GM23338 (cell line): ENCODE results near the gene PAX5. TPM values are rescaled to one million over a fixed set of nuclear protein-coding genes. Genes with fewer than 3 reads are reported as not detected.

ENCODE experiments used
- ATAC-seq: fragments of 200-7000 bp; cut with Tn5 transposase; 3 replicates; pipeline ENCODE4 v1.9.1; 2020
- DNase-seq: peaks from one replicate; pipeline ENCODE4 v3.0.0-alpha.2; 2015; ENCODE audit warnings: low spot score
- H2AFZ ChIP-seq: fragments of 200-600 bp; sonication (generic); 2 replicates; pipeline ENCODE4 v1.8.0; 2016; ENCODE audit warnings: antibody characterized with exemption, mild to moderate bottlenecking, moderate library complexity
- H3F3A ChIP-seq: fragments of 200-600 bp; sonication (generic); replicated peaks from 2 replicates; pipeline ENCODE4 v1.8.0; 2017; ENCODE audit warnings: antibody characterized with exemption, mixed run types, low read depth
- H3K27ac ChIP-seq: fragments of 200-600 bp; sonication (generic); 2 replicates; pipeline ENCODE4 v1.6.1; 2016; ENCODE audit warnings: low read depth
- H3K27me3 ChIP-seq: fragments of 200-600 bp; sonication (generic); 2 replicates; pipeline ENCODE4 v1.8.0; 2016; ENCODE audit warnings: mild to moderate bottlenecking, mixed run types, moderate library complexity; ENCODE audit not compliant: insufficient read depth
- H3K36me3 ChIP-seq: fragments of 200-600 bp; sonication (generic); 2 replicates; pipeline ENCODE4 v1.8.0; 2016; ENCODE audit warnings: mild to moderate bottlenecking; ENCODE audit not compliant: insufficient read depth
- H3K4me1 ChIP-seq: fragments of 200-600 bp; sonication (generic); 2 replicates; pipeline ENCODE4 v1.8.0; 2016; ENCODE audit warnings: mild to moderate bottlenecking, moderate library complexity; ENCODE audit not compliant: insufficient read depth
- H3K4me2 ChIP-seq: fragments of 200-600 bp; sonication (generic); 2 replicates; pipeline ENCODE4 v1.7.1; 2017; ENCODE audit warnings: mixed run types
- H3K4me3 ChIP-seq: fragments of 200-600 bp; sonication (generic); 2 replicates; pipeline ENCODE4 v1.6.1; 2016; ENCODE audit warnings: mixed run types
- H3K79me2 ChIP-seq: fragments of 200-600 bp; sonication (generic); replicated peaks from 2 replicates; pipeline ENCODE4 v1.8.0; 2017; ENCODE audit warnings: mild to moderate bottlenecking; ENCODE audit not compliant: insufficient read depth
- H3K9me2 ChIP-seq: fragments of 200-600 bp; sonication (generic); 2 replicates; pipeline ENCODE4 v1.8.0; 2017; ENCODE audit not compliant: insufficient read depth
- H4K20me1 ChIP-seq: fragments of 200-600 bp; sonication (generic); replicated peaks from 2 replicates; pipeline ENCODE4 v1.8.0; 2017; ENCODE audit warnings: mild to moderate bottlenecking; ENCODE audit not compliant: insufficient read depth
- H3K27ac Mint-ChIP-seq: 2 replicates; pipeline ENCODE4 v1.8.0; 2020; ENCODE audit warnings: inconsistent platforms, mild to moderate bottlenecking, moderate library complexity, mixed read lengths
- H3K27me3 Mint-ChIP-seq: 3 replicates; pipeline ENCODE4 v1.8.0; 2022; ENCODE audit warnings: low read depth, mild to moderate bottlenecking, moderate library complexity, mixed read lengths, inconsistent platforms; ENCODE audit not compliant: insufficient read depth, poor library complexity
- H3K36me3 Mint-ChIP-seq: 3 replicates; pipeline ENCODE4 v1.8.0; 2021; ENCODE audit warnings: low read depth, mild to moderate bottlenecking, inconsistent platforms, moderate library complexity, mixed read lengths
- H3K4me1 Mint-ChIP-seq: 3 replicates; pipeline ENCODE4 v1.8.0; 2020; ENCODE audit warnings: mild to moderate bottlenecking, inconsistent platforms, mixed read lengths
- H3K4me3 Mint-ChIP-seq: 3 replicates; pipeline ENCODE4 v1.8.0; 2021; ENCODE audit warnings: moderate library complexity, mild to moderate bottlenecking, inconsistent platforms, mixed read lengths
- H3K9me3 Mint-ChIP-seq: 3 replicates; pipeline ENCODE4 v1.8.0; 2020; ENCODE audit warnings: moderate library complexity, mild to moderate bottlenecking, inconsistent platforms, mixed read lengths
- CREB1 ChIP-seq: fragments of 250-450 bp; sonication (Bioruptor Pico); IDR thresholded peaks from 2 replicates; pipeline ENCODE4 v1.5.0; 2020; ENCODE audit warnings: low read depth, mild to moderate bottlenecking, moderate library complexity
- EZH2 ChIP-seq: fragments of 200-600 bp; sonication (generic); IDR thresholded peaks from one replicate; pipeline ENCODE4 v1.8.0; 2017; ENCODE audit warnings: antibody characterized with exemption, mild to moderate bottlenecking, low read depth; ENCODE audit not compliant: unreplicated experiment
- JUNB ChIP-seq: IDR thresholded peaks from one replicate; pipeline ENCODE4 v1.6.1; 2016; ENCODE audit warnings: antibody characterized with exemption; ENCODE audit not compliant: unreplicated experiment
- polyA plus RNA-seq: library from polyadenylated mRNA; unstranded; fragments of >200 nt; fragmentation: Nextera tagmentation; extraction: Ambion mirVana; gene quantifications from 2 replicates; pipeline ENCODE4 v1.2.1, GENCODE V29; 2016
- total RNA-seq: library from RNA; depleted of rRNA; stranded (reverse); fragments of >200 nt; shearing (Covaris generic); gene quantifications from 2 replicates; pipeline ENCODE4 v1.2.3, GENCODE V29; 2014
- TF ChIP-seq, protein P1 (sequence below): fragments of 250-450 bp; sonication (Bioruptor Pico); IDR thresholded peaks from 2 replicates; pipeline ENCODE4 v1.5.0; 2020; ENCODE audit warnings: mild to moderate bottlenecking, moderate library complexity
- TF ChIP-seq, protein P2 (sequence below): IDR thresholded peaks from one replicate; pipeline ENCODE4 v1.6.1; 2018; ENCODE audit warnings: antibody characterized with exemption; ENCODE audit not compliant: unreplicated experiment

PAX5 gene
- total and polyA plus RNA-seq, 2 experiments from 2014 or later, result 0.17 to 0.60 TPM

DNA sequence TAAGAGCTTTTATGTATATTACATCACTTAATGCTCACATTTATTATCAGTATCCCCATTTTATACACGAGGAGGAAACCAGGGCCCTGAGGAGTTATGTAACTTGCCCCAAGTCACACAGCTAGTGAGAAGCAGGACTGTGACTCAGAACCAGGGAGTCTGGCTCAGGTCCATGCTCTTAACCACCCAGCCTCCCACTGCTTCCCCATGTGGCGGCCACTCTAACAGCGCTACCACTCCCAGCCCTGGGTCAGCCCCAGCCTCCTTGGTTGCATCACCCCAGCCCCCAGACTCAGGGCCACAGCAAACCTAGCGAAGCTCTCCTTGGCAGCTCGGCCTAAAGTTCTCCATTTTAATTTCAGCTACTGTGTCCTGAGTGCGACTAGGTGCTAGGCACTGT lies 159.1 kb downstream of the PAX5 start:
- Mint-ChIP-seq H3K27me3 (peaks cover 15% of the 10 kb centered on the region), H3K27ac (no peak overlapping the region), H3K4me1 (no peaks in the 10 kb centered on the region), H3K9me3 (peaks cover 9% of the 10 kb centered on the region; the same call in 2 of the 3 replicates), H3K36me3 (no peaks in the 10 kb centered on the region), H3K4me3 (no peak overlapping the region)
- Histone ChIP-seq H3K4me2 (no peak overlapping the region), H3F3A (no peaks in the 10 kb centered on the region), H3K9me2 (no peaks in the 10 kb centered on the region), H3K4me3 (no peak overlapping the region), H3K27me3 (no peaks in the 10 kb centered on the region), H2AFZ (no peak overlapping the region), H3K79me2 (no peaks in the 10 kb centered on the region), H3K36me3 (no peaks in the 10 kb centered on the region), H3K4me1 (no peaks in the 10 kb centered on the region), H3K27ac (no peak overlapping the region), H4K20me1 (no peaks in the 10 kb centered on the region)
- TF ChIP-seq JUNB (no peak), CREB1 (no peak), EZH2 (no peak)
- TF ChIP-seq, protein P1, sequence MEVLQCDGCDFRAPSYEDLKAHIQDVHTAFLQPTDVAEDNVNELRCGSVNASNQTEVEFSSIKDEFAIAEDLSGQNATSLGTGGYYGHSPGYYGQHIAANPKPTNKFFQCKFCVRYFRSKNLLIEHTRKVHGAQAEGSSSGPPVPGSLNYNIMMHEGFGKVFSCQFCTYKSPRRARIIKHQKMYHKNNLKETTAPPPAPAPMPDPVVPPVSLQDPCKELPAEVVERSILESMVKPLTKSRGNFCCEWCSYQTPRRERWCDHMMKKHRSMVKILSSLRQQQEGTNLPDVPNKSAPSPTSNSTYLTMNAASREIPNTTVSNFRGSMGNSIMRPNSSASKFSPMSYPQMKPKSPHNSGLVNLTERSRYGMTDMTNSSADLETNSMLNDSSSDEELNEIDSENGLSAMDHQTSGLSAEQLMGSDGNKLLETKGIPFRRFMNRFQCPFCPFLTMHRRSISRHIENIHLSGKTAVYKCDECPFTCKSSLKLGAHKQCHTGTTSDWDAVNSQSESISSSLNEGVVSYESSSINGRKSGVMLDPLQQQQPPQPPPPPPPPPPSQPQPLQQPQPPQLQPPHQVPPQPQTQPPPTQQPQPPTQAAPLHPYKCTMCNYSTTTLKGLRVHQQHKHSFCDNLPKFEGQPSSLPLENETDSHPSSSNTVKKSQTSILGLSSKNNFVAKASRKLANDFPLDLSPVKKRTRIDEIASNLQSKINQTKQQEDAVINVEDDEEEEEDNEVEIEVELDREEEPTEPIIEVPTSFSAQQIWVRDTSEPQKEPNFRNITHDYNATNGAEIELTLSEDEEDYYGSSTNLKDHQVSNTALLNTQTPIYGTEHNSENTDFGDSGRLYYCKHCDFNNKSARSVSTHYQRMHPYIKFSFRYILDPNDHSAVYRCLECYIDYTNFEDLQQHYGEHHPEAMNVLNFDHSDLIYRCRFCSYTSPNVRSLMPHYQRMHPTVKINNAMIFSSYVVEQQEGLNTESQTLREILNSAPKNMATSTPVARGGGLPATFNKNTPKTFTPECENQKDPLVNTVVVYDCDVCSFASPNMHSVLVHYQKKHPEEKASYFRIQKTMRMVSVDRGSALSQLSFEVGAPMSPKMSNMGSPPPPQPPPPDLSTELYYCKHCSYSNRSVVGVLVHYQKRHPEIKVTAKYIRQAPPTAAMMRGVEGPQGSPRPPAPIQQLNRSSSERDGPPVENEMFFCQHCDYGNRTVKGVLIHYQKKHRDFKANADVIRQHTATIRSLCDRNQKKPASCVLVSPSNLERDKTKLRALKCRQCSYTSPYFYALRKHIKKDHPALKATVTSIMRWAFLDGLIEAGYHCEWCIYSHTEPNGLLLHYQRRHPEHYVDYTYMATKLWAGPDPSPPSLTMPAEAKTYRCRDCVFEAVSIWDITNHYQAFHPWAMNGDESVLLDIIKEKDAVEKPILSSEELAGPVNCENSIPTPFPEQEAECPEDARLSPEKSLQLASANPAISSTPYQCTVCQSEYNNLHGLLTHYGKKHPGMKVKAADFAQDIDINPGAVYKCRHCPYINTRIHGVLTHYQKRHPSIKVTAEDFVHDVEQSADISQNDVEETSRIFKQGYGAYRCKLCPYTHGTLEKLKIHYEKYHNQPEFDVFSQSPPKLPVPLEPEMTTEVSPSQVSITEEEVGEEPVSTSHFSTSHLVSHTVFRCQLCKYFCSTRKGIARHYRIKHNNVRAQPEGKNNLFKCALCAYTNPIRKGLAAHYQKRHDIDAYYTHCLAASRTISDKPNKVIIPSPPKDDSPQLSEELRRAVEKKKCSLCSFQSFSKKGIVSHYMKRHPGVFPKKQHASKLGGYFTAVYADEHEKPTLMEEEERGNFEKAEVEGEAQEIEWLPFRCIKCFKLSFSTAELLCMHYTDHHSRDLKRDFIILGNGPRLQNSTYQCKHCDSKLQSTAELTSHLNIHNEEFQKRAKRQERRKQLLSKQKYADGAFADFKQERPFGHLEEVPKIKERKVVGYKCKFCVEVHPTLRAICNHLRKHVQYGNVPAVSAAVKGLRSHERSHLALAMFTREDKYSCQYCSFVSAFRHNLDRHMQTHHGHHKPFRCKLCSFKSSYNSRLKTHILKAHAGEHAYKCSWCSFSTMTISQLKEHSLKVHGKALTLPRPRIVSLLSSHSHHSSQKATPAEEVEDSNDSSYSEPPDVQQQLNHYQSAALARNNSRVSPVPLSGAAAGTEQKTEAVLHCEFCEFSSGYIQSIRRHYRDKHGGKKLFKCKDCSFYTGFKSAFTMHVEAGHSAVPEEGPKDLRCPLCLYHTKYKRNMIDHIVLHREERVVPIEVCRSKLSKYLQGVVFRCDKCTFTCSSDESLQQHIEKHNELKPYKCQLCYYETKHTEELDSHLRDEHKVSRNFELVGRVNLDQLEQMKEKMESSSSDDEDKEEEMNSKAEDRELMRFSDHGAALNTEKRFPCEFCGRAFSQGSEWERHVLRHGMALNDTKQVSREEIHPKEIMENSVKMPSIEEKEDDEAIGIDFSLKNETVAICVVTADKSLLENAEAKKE, result no peak
- TF ChIP-seq, protein P2, sequence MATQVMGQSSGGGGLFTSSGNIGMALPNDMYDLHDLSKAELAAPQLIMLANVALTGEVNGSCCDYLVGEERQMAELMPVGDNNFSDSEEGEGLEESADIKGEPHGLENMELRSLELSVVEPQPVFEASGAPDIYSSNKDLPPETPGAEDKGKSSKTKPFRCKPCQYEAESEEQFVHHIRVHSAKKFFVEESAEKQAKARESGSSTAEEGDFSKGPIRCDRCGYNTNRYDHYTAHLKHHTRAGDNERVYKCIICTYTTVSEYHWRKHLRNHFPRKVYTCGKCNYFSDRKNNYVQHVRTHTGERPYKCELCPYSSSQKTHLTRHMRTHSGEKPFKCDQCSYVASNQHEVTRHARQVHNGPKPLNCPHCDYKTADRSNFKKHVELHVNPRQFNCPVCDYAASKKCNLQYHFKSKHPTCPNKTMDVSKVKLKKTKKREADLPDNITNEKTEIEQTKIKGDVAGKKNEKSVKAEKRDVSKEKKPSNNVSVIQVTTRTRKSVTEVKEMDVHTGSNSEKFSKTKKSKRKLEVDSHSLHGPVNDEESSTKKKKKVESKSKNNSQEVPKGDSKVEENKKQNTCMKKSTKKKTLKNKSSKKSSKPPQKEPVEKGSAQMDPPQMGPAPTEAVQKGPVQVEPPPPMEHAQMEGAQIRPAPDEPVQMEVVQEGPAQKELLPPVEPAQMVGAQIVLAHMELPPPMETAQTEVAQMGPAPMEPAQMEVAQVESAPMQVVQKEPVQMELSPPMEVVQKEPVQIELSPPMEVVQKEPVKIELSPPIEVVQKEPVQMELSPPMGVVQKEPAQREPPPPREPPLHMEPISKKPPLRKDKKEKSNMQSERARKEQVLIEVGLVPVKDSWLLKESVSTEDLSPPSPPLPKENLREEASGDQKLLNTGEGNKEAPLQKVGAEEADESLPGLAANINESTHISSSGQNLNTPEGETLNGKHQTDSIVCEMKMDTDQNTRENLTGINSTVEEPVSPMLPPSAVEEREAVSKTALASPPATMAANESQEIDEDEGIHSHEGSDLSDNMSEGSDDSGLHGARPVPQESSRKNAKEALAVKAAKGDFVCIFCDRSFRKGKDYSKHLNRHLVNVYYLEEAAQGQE, result no peak
- DNase-seq, result no peak
- ATAC-seq, result no peak
